ENCODE measurements around the gene NDST1. TPM values are rescaled to one million over a fixed set of nuclear protein-coding genes. Genes with fewer than 3 reads are reported as not detected.

The NDST1 gene
- polyA plus RNA-seq, 2 of the 4 experiments (the other 2 are of a cell fraction) = 24.4 to 50.8 TPM

DNA sequence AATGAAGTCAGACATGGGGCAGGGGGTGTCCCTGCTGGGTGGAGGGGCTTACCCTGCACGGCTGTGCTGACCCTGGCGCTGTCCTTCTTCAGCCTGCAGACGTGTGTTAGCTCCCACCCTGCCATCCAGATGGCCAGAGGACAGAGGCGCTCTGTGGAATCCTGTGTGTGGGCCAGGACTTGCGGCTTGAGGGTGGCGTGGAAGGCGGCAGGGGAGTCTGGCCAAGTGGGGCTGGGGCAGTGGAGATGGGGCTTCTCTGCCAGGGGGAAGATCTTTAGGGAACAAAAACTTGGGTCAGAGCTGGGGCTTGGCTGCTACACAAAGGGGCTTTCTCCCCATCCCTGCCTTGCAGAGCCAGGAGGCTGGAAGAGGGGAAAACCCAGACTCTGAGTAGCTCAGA lies 86.1 kb downstream of the NDST1 start:
- ATAC-seq (no peak), DNase-seq (ENCODE audit: low read depth in 1 of 2, low spot score in 1 of 2) (no peak), FAIRE-seq (no peak)
- CTCF ChIA-PET = interaction anchor here (0.9 to 1.3 kb wide), 4 partner anchors 13 to 185 kb away, joined by 3 read pairs; partner anchors contain the start of gene SMIM3
- no peak overlapping the region for H3K27ac ChIP-seq
- no peak overlapping the region for H3K4me3 ChIP-seq
- no peaks in the 10 kb centered on the region for H3K4me1 ChIP-seq
- no peak overlapping the region for H3K4me2 ChIP-seq
- TF ChIP-seq, protein P1, sequence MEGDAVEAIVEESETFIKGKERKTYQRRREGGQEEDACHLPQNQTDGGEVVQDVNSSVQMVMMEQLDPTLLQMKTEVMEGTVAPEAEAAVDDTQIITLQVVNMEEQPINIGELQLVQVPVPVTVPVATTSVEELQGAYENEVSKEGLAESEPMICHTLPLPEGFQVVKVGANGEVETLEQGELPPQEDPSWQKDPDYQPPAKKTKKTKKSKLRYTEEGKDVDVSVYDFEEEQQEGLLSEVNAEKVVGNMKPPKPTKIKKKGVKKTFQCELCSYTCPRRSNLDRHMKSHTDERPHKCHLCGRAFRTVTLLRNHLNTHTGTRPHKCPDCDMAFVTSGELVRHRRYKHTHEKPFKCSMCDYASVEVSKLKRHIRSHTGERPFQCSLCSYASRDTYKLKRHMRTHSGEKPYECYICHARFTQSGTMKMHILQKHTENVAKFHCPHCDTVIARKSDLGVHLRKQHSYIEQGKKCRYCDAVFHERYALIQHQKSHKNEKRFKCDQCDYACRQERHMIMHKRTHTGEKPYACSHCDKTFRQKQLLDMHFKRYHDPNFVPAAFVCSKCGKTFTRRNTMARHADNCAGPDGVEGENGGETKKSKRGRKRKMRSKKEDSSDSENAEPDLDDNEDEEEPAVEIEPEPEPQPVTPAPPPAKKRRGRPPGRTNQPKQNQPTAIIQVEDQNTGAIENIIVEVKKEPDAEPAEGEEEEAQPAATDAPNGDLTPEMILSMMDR (IDR thresholded peaks at IDR 0.05) = no peak
- TF ChIP-seq POLR2A (IDR thresholded peaks at IDR 0.05; ENCODE audit: low read length) (no peak), FOXS1 (CRISPR knock-in tag; IDR thresholded peaks at IDR 0.05) (no peak), RNF2 (IDR thresholded peaks at IDR 0.05; ENCODE audit: borderline replicate concordance, low read depth) (no peak), ZFP36 (IDR thresholded peaks at IDR 0.05; ENCODE audit: borderline replicate concordance, partially characterized antibody) (no peak), POLR2AphosphoS2 (conservative IDR thresholded peaks at IDR 0.05; ENCODE audit: low read length) (no peak), HOXB5 (CRISPR knock-in tag; IDR thresholded peaks at IDR 0.05) (no peak), TFCP2L1 (CRISPR knock-in tag; IDR thresholded peaks at IDR 0.05) (no peak), FOSL2 (IDR thresholded peaks at IDR 0.05) (no peak), FOSL2 (CRISPR knock-in tag; IDR thresholded peaks at IDR 0.05) (no peak), EHMT2 (IDR thresholded peaks at IDR 0.05; ENCODE audit: low read depth) (no peak), RARB (CRISPR knock-in tag; IDR thresholded peaks at IDR 0.05) (no peak), MYC (IDR thresholded peaks at IDR 0.05; ENCODE audit: borderline replicate concordance, low read length) (no peak)
- TF ChIP-seq, protein P2, sequence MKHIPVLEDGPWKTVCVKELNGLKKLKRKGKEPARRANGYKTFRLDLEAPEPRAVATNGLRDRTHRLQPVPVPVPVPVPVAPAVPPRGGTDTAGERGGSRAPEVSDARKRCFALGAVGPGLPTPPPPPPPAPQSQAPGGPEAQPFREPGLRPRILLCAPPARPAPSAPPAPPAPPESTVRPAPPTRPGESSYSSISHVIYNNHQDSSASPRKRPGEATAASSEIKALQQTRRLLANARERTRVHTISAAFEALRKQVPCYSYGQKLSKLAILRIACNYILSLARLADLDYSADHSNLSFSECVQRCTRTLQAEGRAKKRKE (CRISPR knock-in tag; IDR thresholded peaks at IDR 0.05; ENCODE audit: low read depth) = no peak
- TF ChIP-seq, protein P3, sequence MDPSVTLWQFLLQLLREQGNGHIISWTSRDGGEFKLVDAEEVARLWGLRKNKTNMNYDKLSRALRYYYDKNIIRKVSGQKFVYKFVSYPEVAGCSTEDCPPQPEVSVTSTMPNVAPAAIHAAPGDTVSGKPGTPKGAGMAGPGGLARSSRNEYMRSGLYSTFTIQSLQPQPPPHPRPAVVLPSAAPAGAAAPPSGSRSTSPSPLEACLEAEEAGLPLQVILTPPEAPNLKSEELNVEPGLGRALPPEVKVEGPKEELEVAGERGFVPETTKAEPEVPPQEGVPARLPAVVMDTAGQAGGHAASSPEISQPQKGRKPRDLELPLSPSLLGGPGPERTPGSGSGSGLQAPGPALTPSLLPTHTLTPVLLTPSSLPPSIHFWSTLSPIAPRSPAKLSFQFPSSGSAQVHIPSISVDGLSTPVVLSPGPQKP (IDR thresholded peaks at IDR 0.05; ENCODE audit: low read depth, low read length) = no peak
- TF ChIP-seq, protein P4, sequence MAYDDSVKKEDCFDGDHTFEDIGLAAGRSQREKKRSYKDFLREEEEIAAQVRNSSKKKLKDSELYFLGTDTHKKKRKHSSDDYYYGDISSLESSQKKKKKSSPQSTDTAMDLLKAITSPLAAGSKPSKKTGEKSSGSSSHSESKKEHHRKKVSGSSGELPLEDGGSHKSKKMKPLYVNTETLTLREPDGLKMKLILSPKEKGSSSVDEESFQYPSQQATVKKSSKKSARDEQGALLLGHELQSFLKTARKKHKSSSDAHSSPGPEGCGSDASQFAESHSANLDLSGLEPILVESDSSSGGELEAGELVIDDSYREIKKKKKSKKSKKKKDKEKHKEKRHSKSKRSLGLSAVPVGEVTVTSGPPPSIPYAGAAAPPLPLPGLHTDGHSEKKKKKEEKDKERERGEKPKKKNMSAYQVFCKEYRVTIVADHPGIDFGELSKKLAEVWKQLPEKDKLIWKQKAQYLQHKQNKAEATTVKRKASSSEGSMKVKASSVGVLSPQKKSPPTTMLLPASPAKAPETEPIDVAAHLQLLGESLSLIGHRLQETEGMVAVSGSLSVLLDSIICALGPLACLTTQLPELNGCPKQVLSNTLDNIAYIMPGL (CRISPR knock-in tag; IDR thresholded peaks at IDR 0.05; ENCODE audit: borderline replicate concordance) = no peak
- TF ChIP-seq, protein P5, sequence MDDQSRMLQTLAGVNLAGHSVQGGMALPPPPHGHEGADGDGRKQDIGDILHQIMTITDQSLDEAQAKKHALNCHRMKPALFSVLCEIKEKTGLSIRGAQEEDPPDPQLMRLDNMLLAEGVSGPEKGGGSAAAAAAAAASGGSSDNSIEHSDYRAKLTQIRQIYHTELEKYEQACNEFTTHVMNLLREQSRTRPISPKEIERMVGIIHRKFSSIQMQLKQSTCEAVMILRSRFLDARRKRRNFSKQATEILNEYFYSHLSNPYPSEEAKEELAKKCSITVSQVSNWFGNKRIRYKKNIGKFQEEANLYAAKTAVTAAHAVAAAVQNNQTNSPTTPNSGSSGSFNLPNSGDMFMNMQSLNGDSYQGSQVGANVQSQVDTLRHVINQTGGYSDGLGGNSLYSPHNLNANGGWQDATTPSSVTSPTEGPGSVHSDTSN (IDR thresholded peaks at IDR 0.05) = no peak
- TF ChIP-seq, protein P6, sequence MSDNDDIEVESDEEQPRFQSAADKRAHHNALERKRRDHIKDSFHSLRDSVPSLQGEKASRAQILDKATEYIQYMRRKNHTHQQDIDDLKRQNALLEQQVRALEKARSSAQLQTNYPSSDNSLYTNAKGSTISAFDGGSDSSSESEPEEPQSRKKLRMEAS (IDR thresholded peaks at IDR 0.05) = no peak
- WGBS (ENCODE audit: missing lambda C conversion rate) = 89% methylated on average over 6 of the region's 7 CpGs
- POLR2A ChIA-PET = no interaction called here
- no peaks in the 10 kb centered on the region for H3K9me3 ChIP-seq

DNA sequence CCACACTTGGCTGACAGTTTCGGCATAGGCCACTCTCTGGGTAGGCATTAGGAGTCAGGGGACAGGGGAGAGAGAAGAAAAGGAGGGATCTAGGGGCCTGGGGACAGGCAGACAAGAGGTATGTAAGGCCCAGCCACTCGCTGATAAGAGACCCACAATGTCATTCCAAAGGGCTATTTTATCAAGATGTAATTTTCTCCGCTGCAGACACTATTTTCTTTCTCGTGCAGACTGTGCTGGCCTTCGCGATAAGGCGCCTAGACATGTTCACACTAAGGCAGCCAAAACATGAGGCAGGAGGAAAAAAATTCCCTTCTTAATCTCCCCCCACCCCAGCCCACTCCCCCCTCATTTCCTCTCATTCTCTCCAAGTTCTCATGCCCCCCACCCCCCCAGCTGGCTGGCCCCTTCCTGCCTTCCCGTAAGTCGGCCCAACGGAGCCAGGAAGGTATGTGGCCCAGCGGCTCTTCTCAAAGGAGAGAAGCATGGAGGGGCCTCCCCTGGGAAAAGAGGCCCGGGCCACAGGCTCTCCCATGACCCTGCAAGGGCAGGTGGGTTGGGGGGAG lies 87.6 kb downstream of the NDST1 start:
- Histone ChIP-seq H3K4me2 (no peak overlapping the region), H3K4me1 (peaks cover 12% of the 10 kb centered on the region), H3K27ac (no peak overlapping the region), H3K4me3 (no peak overlapping the region), H3K9me3 (no peaks in the 10 kb centered on the region)
- CTCF ChIA-PET = interaction anchor here (0.9 to 1.3 kb wide), 2 partner anchors 14 to 19 kb away, joined by 3 read pairs; no protein-coding TSS in a partner anchor
- POLR2A ChIA-PET = no interaction called here
- FAIRE-seq = no peak
- no peak for ATAC-seq
- TF ChIP-seq TFCP2L1 (CRISPR knock-in tag; IDR thresholded peaks at IDR 0.05) = no peak
- no peak for TF ChIP-seq RARB (CRISPR knock-in tag; IDR thresholded peaks at IDR 0.05)
- no peak for TF ChIP-seq SMC3 (IDR thresholded peaks at IDR 0.05)
- no peak for TF ChIP-seq FOSL2 (IDR thresholded peaks at IDR 0.05)
- no peak for TF ChIP-seq FOSL2 (CRISPR knock-in tag; IDR thresholded peaks at IDR 0.05)
- no peak for TF ChIP-seq TP53 (CRISPR knock-in tag; IDR thresholded peaks at IDR 0.05)
- 85% methylated on average over 11 of the region's 12 CpGs for WGBS (ENCODE audit: missing lambda C conversion rate)
- DNase-seq (ENCODE audit: low read depth in 1 of 2, low spot score in 1 of 2) = no peak
